Measurements from ENCODE around the gene GPR137. TPM values are rescaled to one million over a fixed set of nuclear protein-coding genes. Genes with fewer than 3 reads are reported as not detected.

Gene GPR137
- total RNA-seq, 1 experiment from 2014 or later: 51.8 TPM

DNA sequence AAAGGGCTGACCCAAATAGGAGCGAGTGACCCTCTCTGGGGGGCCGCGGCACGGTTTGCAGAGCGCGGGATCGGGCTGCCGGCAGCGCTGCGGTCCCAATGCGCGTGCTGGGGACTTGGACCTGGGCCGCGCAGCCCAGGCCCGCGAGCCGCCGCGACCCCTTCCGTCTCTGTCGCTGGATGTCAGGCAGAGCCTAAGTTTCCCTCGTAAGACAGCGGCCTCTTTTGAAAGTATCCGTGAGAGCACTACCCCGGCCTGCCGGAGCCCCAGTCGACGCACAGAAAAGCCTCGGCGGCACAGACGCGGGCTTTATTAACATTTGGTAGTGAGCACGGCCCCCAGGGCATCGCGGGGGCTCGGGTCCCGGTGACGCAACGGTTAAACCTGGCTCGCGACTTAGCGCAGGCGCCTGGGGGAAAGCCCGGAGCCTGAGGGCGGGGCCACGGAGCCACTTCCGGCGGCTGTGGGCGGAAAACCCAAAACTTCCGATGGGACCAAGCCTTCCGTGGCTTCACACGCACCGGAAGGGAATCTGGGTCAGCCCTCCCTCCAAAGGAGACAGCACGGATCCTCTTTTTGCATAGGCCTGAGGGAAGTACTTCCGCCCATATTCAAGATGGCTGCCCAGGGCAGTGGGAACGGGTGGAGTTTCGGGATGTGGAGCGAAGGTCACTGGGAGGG, 16.0 kb upstream of the GPR137 start (continued):
- TF ChIP-seq, protein P1, sequence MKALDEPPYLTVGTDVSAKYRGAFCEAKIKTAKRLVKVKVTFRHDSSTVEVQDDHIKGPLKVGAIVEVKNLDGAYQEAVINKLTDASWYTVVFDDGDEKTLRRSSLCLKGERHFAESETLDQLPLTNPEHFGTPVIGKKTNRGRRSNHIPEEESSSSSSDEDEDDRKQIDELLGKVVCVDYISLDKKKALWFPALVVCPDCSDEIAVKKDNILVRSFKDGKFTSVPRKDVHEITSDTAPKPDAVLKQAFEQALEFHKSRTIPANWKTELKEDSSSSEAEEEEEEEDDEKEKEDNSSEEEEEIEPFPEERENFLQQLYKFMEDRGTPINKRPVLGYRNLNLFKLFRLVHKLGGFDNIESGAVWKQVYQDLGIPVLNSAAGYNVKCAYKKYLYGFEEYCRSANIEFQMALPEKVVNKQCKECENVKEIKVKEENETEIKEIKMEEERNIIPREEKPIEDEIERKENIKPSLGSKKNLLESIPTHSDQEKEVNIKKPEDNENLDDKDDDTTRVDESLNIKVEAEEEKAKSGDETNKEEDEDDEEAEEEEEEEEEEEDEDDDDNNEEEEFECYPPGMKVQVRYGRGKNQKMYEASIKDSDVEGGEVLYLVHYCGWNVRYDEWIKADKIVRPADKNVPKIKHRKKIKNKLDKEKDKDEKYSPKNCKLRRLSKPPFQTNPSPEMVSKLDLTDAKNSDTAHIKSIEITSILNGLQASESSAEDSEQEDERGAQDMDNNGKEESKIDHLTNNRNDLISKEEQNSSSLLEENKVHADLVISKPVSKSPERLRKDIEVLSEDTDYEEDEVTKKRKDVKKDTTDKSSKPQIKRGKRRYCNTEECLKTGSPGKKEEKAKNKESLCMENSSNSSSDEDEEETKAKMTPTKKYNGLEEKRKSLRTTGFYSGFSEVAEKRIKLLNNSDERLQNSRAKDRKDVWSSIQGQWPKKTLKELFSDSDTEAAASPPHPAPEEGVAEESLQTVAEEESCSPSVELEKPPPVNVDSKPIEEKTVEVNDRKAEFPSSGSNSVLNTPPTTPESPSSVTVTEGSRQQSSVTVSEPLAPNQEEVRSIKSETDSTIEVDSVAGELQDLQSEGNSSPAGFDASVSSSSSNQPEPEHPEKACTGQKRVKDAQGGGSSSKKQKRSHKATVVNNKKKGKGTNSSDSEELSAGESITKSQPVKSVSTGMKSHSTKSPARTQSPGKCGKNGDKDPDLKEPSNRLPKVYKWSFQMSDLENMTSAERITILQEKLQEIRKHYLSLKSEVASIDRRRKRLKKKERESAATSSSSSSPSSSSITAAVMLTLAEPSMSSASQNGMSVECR (CRISPR knock-in tag; IDR thresholded peaks at IDR 0.05; ENCODE audit: borderline replicate concordance): no peak
- TF ChIP-seq, protein P2, sequence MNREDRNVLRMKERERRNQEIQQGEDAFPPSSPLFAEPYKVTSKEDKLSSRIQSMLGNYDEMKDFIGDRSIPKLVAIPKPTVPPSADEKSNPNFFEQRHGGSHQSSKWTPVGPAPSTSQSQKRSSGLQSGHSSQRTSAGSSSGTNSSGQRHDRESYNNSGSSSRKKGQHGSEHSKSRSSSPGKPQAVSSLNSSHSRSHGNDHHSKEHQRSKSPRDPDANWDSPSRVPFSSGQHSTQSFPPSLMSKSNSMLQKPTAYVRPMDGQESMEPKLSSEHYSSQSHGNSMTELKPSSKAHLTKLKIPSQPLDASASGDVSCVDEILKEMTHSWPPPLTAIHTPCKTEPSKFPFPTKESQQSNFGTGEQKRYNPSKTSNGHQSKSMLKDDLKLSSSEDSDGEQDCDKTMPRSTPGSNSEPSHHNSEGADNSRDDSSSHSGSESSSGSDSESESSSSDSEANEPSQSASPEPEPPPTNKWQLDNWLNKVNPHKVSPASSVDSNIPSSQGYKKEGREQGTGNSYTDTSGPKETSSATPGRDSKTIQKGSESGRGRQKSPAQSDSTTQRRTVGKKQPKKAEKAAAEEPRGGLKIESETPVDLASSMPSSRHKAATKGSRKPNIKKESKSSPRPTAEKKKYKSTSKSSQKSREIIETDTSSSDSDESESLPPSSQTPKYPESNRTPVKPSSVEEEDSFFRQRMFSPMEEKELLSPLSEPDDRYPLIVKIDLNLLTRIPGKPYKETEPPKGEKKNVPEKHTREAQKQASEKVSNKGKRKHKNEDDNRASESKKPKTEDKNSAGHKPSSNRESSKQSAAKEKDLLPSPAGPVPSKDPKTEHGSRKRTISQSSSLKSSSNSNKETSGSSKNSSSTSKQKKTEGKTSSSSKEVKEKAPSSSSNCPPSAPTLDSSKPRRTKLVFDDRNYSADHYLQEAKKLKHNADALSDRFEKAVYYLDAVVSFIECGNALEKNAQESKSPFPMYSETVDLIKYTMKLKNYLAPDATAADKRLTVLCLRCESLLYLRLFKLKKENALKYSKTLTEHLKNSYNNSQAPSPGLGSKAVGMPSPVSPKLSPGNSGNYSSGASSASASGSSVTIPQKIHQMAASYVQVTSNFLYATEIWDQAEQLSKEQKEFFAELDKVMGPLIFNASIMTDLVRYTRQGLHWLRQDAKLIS (CRISPR knock-in tag; IDR thresholded peaks at IDR 0.05; ENCODE audit: borderline replicate concordance): peak; percentile 19; the same call in 1 of the 2 replicates
- TF ChIP-seq NR1H2 (CRISPR knock-in tag; IDR thresholded peaks at IDR 0.05) (no peak), FOXJ3 (CRISPR knock-in tag; IDR thresholded peaks at IDR 0.05; ENCODE audit: borderline replicate concordance) (no peak), GRHL2 (CRISPR knock-in tag; IDR thresholded peaks at IDR 0.05; ENCODE audit: insufficient replicate concordance, severe bottlenecking) (no peak), PRRX2 (CRISPR knock-in tag; IDR thresholded peaks at IDR 0.05) (peak; percentile 76), CREM (CRISPR knock-in tag; IDR thresholded peaks at IDR 0.05) (peak; percentile 59; the same call in 1 of the 2 replicates), RORB (CRISPR knock-in tag; IDR thresholded peaks at IDR 0.05) (no peak), TEAD4 (CRISPR knock-in tag; IDR thresholded peaks at IDR 0.05) (no peak), NR3C1 (CRISPR knock-in tag; conservative IDR thresholded peaks at IDR 0.05; ENCODE audit: low read depth) (no peak)
- TF ChIP-seq, protein P3, sequence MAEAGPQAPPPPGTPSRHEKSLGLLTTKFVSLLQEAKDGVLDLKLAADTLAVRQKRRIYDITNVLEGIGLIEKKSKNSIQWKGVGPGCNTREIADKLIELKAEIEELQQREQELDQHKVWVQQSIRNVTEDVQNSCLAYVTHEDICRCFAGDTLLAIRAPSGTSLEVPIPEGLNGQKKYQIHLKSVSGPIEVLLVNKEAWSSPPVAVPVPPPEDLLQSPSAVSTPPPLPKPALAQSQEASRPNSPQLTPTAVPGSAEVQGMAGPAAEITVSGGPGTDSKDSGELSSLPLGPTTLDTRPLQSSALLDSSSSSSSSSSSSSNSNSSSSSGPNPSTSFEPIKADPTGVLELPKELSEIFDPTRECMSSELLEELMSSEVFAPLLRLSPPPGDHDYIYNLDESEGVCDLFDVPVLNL (CRISPR knock-in tag; IDR thresholded peaks at IDR 0.05; ENCODE audit: borderline replicate concordance, low read depth): 0 out of 2 replicates have a peak, but pooled peaks have one; percentile 1
- TF ChIP-seq, protein P4, sequence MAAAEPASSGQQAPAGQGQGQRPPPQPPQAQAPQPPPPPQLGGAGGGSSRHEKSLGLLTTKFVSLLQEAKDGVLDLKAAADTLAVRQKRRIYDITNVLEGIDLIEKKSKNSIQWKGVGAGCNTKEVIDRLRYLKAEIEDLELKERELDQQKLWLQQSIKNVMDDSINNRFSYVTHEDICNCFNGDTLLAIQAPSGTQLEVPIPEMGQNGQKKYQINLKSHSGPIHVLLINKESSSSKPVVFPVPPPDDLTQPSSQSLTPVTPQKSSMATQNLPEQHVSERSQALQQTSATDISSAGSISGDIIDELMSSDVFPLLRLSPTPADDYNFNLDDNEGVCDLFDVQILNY (CRISPR knock-in tag; IDR thresholded peaks at IDR 0.05): 0 out of 2 replicates have a peak, but pooled peaks have one; percentile 76
- TF ChIP-seq, protein P5, sequence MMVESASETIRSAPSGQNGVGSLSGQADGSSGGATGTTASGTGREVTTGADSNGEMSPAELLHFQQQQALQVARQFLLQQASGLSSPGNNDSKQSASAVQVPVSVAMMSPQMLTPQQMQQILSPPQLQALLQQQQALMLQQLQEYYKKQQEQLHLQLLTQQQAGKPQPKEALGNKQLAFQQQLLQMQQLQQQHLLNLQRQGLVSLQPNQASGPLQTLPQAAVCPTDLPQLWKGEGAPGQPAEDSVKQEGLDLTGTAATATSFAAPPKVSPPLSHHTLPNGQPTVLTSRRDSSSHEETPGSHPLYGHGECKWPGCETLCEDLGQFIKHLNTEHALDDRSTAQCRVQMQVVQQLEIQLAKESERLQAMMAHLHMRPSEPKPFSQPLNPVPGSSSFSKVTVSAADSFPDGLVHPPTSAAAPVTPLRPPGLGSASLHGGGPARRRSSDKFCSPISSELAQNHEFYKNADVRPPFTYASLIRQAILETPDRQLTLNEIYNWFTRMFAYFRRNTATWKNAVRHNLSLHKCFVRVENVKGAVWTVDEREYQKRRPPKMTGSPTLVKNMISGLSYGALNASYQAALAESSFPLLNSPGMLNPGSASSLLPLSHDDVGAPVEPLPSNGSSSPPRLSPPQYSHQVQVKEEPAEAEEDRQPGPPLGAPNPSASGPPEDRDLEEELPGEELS (CRISPR knock-in tag; IDR thresholded peaks at IDR 0.05): no peak; the same call in 1 of the 2 replicates
- TF ChIP-seq, protein P6, sequence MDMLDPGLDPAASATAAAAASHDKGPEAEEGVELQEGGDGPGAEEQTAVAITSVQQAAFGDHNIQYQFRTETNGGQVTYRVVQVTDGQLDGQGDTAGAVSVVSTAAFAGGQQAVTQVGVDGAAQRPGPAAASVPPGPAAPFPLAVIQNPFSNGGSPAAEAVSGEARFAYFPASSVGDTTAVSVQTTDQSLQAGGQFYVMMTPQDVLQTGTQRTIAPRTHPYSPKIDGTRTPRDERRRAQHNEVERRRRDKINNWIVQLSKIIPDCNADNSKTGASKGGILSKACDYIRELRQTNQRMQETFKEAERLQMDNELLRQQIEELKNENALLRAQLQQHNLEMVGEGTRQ (CRISPR knock-in tag; IDR thresholded peaks at IDR 0.05): 0 out of 2 replicates have a peak, but pooled peaks have one; percentile 41
- TF ChIP-seq, protein P7, sequence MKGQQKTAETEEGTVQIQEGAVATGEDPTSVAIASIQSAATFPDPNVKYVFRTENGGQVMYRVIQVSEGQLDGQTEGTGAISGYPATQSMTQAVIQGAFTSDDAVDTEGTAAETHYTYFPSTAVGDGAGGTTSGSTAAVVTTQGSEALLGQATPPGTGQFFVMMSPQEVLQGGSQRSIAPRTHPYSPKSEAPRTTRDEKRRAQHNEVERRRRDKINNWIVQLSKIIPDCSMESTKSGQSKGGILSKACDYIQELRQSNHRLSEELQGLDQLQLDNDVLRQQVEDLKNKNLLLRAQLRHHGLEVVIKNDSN (CRISPR knock-in tag; IDR thresholded peaks at IDR 0.05): no peak
- TF ChIP-seq, protein P8, sequence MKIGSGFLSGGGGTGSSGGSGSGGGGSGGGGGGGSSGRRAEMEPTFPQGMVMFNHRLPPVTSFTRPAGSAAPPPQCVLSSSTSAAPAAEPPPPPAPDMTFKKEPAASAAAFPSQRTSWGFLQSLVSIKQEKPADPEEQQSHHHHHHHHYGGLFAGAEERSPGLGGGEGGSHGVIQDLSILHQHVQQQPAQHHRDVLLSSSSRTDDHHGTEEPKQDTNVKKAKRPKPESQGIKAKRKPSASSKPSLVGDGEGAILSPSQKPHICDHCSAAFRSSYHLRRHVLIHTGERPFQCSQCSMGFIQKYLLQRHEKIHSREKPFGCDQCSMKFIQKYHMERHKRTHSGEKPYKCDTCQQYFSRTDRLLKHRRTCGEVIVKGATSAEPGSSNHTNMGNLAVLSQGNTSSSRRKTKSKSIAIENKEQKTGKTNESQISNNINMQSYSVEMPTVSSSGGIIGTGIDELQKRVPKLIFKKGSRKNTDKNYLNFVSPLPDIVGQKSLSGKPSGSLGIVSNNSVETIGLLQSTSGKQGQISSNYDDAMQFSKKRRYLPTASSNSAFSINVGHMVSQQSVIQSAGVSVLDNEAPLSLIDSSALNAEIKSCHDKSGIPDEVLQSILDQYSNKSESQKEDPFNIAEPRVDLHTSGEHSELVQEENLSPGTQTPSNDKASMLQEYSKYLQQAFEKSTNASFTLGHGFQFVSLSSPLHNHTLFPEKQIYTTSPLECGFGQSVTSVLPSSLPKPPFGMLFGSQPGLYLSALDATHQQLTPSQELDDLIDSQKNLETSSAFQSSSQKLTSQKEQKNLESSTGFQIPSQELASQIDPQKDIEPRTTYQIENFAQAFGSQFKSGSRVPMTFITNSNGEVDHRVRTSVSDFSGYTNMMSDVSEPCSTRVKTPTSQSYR (CRISPR knock-in tag; IDR thresholded peaks at IDR 0.05): no peak
- TF ChIP-seq, protein P9, sequence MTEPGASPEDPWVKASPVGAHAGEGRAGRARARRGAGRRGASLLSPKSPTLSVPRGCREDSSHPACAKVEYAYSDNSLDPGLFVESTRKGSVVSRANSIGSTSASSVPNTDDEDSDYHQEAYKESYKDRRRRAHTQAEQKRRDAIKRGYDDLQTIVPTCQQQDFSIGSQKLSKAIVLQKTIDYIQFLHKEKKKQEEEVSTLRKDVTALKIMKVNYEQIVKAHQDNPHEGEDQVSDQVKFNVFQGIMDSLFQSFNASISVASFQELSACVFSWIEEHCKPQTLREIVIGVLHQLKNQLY (CRISPR knock-in tag; IDR thresholded peaks at IDR 0.05): 0 out of 2 replicates have a peak, but pooled peaks have one; percentile 88
- TF ChIP-seq, protein P10, sequence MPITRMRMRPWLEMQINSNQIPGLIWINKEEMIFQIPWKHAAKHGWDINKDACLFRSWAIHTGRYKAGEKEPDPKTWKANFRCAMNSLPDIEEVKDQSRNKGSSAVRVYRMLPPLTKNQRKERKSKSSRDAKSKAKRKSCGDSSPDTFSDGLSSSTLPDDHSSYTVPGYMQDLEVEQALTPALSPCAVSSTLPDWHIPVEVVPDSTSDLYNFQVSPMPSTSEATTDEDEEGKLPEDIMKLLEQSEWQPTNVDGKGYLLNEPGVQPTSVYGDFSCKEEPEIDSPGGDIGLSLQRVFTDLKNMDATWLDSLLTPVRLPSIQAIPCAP (CRISPR knock-in tag; IDR thresholded peaks at IDR 0.05): no peak
